HepG2 (cell line): ENCODE measurements around the gene PSD4. TPM values are rescaled to one million over a fixed set of nuclear protein-coding genes. Genes with fewer than 3 reads are reported as not detected.

Experiments used
- ELF1 ChIP-seq: sonication (generic); formaldehyde crosslinking; IDR thresholded peaks from 2 replicates; pipeline ENCODE4 v1.4.0; 2020; ENCODE audit warnings: missing genetic modification reagents
- HNRNPUL1 ChIP-seq: fragments of 200-400 bp; formaldehyde crosslinking; IDR thresholded peaks from 2 replicates; pipeline ENCODE4 v1.6.1; 2017; ENCODE audit warnings: low read depth, mild to moderate bottlenecking, low read length, moderate library complexity
- IKZF4 ChIP-seq: sonication (generic); formaldehyde crosslinking; IDR thresholded peaks from 2 replicates; pipeline ENCODE4 v1.5.1; 2020; ENCODE audit warnings: borderline replicate concordance, mild to moderate bottlenecking, low read depth, missing genetic modification reagents; ENCODE audit errors: not compliant biosample characterization
- ONECUT2 ChIP-seq: sonication (generic); formaldehyde crosslinking; IDR thresholded peaks from 2 replicates; pipeline ENCODE4 v1.4.0; 2020; ENCODE audit warnings: missing genetic modification reagents
- PAX8 ChIP-seq: sonication (generic); formaldehyde crosslinking; IDR thresholded peaks from 2 replicates; pipeline ENCODE4 v1.8.0; 2022; ENCODE audit warnings: mild to moderate bottlenecking, missing genetic modification reagents, borderline replicate concordance
- RAD51 ChIP-seq: fragments of 450-650 bp; IDR thresholded peaks from 2 replicates; pipeline ENCODE4 v1.6.1; 2016; ENCODE audit warnings: borderline replicate concordance
- RORA ChIP-seq: sonication (generic); formaldehyde crosslinking; IDR thresholded peaks from 2 replicates; pipeline ENCODE4 v1.5.0; 2020; ENCODE audit warnings: mild to moderate bottlenecking, missing genetic modification reagents, moderate library complexity
- SATB2 ChIP-seq: sonication (generic); formaldehyde crosslinking; IDR thresholded peaks from 2 replicates; pipeline ENCODE4 v1.5.0; 2020; ENCODE audit warnings: missing genetic modification reagents
- SIX1 ChIP-seq: sonication (generic); formaldehyde crosslinking; IDR thresholded peaks from 2 replicates; pipeline ENCODE4 v1.4.0; 2020; ENCODE audit warnings: missing genetic modification reagents, borderline replicate concordance
- SP5 ChIP-seq: IDR thresholded peaks from 2 replicates; pipeline ENCODE4 v1.6.1; 2016; ENCODE audit warnings: low read depth, borderline replicate concordance
- TBL1XR1 ChIP-seq: fragments of 150-350 bp; IDR thresholded peaks from 2 replicates; pipeline ENCODE4 v1.6.1; 2014; ENCODE audit warnings: borderline replicate concordance, low read length; ENCODE audit not compliant: partially characterized antibody
- ZBTB25 ChIP-seq: IDR thresholded peaks from 2 replicates; pipeline ENCODE4 v1.6.1; 2018; ENCODE audit warnings: missing genetic modification reagents
- ZEB1 ChIP-seq: IDR thresholded peaks from 2 replicates; pipeline ENCODE4 v1.6.1; 2012; ENCODE audit warnings: mild to moderate bottlenecking, low read depth, inconsistent platforms; ENCODE audit not compliant: insufficient replicate concordance
- ZNF10 ChIP-seq: sonication (generic); formaldehyde crosslinking; IDR thresholded peaks from 2 replicates; pipeline ENCODE4 v1.4.0; 2020; ENCODE audit warnings: mild to moderate bottlenecking, low read depth, missing genetic modification reagents, borderline replicate concordance
- ZNF224 ChIP-seq: sonication (generic); formaldehyde crosslinking; IDR thresholded peaks from 2 replicates; pipeline ENCODE4 v1.5.0; 2020; ENCODE audit warnings: mild to moderate bottlenecking, missing genetic modification reagents
- ZNF34 ChIP-seq: sonication (generic); formaldehyde crosslinking; IDR thresholded peaks from 2 replicates; pipeline ENCODE4 v1.4.0; 2020; ENCODE audit warnings: mild to moderate bottlenecking, missing genetic modification reagents, borderline replicate concordance
- ZNF362 ChIP-seq: sonication (generic); formaldehyde crosslinking; IDR thresholded peaks from 2 replicates; pipeline ENCODE4 v1.4.0; 2020; ENCODE audit warnings: missing genetic modification reagents, mild to moderate bottlenecking, borderline replicate concordance
- ZNF558 ChIP-seq: sonication (generic); formaldehyde crosslinking; IDR thresholded peaks from 2 replicates; pipeline ENCODE4 v1.9.0; 2022; ENCODE audit warnings: mild to moderate bottlenecking, missing genetic modification reagents, borderline replicate concordance
- ZNF615 ChIP-seq: sonication (generic); formaldehyde crosslinking; IDR thresholded peaks from 2 replicates; pipeline ENCODE4 v1.5.0; 2020; ENCODE audit warnings: mild to moderate bottlenecking, missing genetic modification reagents, borderline replicate concordance
- ZNF737 ChIP-seq: sonication (generic); formaldehyde crosslinking; IDR thresholded peaks from 2 replicates; pipeline ENCODE4 v1.5.0; 2020; ENCODE audit warnings: missing genetic modification reagents, mild to moderate bottlenecking, borderline replicate concordance
- ZNF776 ChIP-seq: sonication (generic); formaldehyde crosslinking; IDR thresholded peaks from 2 replicates; pipeline ENCODE4 v1.4.0; 2020; ENCODE audit warnings: mild to moderate bottlenecking, missing genetic modification reagents
- polyA plus RNA-seq, 8 experiments: library from polyadenylated mRNA; depleted of rRNA in 3 of 8; stranded (reverse) in 7 of 8; unstranded in 1 of 8; fragments of >200 nt; fragmentation: Illumina TruSeq in 4 of 8; extraction: Trizol in 4 of 8; gene quantifications; 2 replicates each; pipeline versions ENCODE4 v1.2.1 to v1.2.3, GENCODE V29; 2011 to 2016; ENCODE audit warnings: low read depth in 4 of 8, missing spikeins in 1 of 8, mixed read lengths in 1 of 8; ENCODE audit not compliant: insufficient read depth in 1 of 8
- total RNA-seq, 5 experiments: library from RNA; depleted of rRNA; stranded (reverse); fragments of >200 nt; fragmentation: Illumina TruSeq; extraction: Trizol; gene quantifications; 2 replicates each; pipeline ENCODE4 v1.2.3, GENCODE V29; 2016; ENCODE audit warnings: low read depth in 1 of 5
- TF ChIP-seq, protein P1 (sequence below): sonication (generic); formaldehyde crosslinking; IDR thresholded peaks from 2 replicates; pipeline ENCODE4 v1.4.0; 2020; ENCODE audit warnings: missing genetic modification reagents, borderline replicate concordance

PSD4 gene
- total and polyA plus RNA-seq, 2 of the 13 experiments (the other 11 are each of a cell fraction or from before 2014, with no cell fraction given): 5.8 to 9.4 TPM

DNA sequence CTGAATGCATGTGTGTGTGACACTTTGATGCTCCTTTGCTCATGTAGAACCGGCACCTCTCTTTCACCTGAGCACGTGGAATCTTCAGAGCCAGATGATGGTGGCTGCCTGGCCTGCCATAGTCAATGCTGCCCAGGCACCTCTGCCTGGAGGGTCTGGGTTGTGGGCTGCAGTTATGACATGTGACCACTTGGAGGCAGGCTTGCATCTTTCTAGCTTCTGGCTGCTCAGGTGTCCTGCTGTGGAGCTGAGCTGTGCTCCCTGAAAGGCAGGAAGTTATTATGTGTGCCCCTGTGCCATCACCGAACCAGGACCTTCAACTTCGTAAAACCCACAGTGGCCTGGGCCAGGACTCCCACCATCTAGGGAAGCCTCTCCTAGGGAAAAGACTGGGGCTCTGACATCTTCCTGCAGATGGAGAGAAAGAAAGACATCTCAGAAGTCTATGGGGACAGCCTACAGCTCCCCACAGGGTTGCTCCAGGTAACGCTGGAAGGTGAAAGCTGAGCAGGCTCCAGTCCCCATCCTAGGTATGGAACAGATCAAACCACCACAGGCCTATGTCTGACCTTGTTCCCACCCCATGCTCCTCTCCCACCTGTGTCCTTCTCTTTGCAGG lies 30.2 kb downstream of the PSD4 start (continued):
- TF ChIP-seq IKZF4 (CRISPR knock-in tag) (no peak), ZNF362 (CRISPR knock-in tag) (peak; percentile 52; the same call in 1 of the 2 replicates), SP5 (0 out of 2 replicates have a peak, but pooled peaks have one; percentile 11), ONECUT2 (CRISPR knock-in tag) (no peak), ELF1 (CRISPR knock-in tag) (peak; percentile 51), PAX8 (CRISPR knock-in tag) (no peak), HNRNPUL1 (no peak), ZNF10 (no peak), ZNF34 (CRISPR knock-in tag) (peak; percentile 36; the same call in 1 of the 2 replicates), SIX1 (CRISPR knock-in tag) (0 out of 2 replicates have a peak, but pooled peaks have one; percentile 50), ZNF776 (CRISPR knock-in tag) (no peak), ZNF224 (no peak), RAD51 (no peak), RORA (CRISPR knock-in tag) (no peak), ZNF558 (CRISPR knock-in tag) (no peak), TBL1XR1 (no peak), ZBTB25 (CRISPR knock-in tag) (0 out of 2 replicates have a peak, but pooled peaks have one; percentile 76), ZNF737 (CRISPR knock-in tag) (0 out of 2 replicates have a peak, but pooled peaks have one; percentile 81), ZEB1 (peak; percentile 49), SATB2 (no peak), ZNF615 (CRISPR knock-in tag) (no peak)
- TF ChIP-seq, protein P1, sequence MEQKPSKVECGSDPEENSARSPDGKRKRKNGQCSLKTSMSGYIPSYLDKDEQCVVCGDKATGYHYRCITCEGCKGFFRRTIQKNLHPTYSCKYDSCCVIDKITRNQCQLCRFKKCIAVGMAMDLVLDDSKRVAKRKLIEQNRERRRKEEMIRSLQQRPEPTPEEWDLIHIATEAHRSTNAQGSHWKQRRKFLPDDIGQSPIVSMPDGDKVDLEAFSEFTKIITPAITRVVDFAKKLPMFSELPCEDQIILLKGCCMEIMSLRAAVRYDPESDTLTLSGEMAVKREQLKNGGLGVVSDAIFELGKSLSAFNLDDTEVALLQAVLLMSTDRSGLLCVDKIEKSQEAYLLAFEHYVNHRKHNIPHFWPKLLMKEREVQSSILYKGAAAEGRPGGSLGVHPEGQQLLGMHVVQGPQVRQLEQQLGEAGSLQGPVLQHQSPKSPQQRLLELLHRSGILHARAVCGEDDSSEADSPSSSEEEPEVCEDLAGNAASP: peak; percentile 69; the same call in 1 of the 2 replicates
